HG03095 (cell line): ENCODE measurements around the gene PLEKHN1.

Experiments used
- ATAC-seq: cut with Tn5 transposase; IDR thresholded peaks from one replicate; pipeline ENCODE4 v1.9.1; 2021; ENCODE audit warnings: moderate library complexity; ENCODE audit not compliant: unreplicated experiment

PLEKHN1 gene

DNA sequence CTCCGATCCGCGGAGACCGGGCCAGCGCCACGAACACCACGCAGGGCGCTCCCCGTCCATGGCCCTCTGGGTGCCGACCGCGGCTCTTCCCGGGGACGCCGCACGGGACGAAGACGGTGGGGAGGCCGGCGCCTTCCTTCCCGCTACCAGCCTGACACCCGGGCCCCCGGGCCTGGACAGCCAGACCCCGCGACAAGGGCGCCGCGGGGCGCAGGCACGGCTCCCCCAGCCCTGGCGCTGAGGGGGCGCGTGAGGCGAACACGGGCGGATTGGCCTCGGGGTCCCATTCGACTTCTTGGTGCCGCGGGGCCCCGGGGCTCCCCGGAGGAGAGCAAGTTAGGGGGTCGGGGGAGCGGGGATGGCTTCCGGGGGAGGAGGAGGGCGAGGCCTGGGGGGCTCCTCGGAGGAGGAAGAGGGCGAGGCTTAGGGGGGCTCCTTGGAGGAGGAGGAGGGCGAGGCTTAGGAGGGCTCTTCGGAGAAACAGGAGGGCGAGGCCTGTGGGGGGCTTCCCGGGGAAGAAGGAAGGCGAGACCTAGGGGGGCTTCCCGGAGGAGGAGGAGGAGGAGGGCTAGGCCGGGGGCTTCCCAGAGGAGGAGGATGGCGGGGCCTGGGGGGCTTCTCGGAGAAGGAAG, 6.4 kb upstream of the PLEKHN1 start:
- ATAC-seq: no peak

DNA sequence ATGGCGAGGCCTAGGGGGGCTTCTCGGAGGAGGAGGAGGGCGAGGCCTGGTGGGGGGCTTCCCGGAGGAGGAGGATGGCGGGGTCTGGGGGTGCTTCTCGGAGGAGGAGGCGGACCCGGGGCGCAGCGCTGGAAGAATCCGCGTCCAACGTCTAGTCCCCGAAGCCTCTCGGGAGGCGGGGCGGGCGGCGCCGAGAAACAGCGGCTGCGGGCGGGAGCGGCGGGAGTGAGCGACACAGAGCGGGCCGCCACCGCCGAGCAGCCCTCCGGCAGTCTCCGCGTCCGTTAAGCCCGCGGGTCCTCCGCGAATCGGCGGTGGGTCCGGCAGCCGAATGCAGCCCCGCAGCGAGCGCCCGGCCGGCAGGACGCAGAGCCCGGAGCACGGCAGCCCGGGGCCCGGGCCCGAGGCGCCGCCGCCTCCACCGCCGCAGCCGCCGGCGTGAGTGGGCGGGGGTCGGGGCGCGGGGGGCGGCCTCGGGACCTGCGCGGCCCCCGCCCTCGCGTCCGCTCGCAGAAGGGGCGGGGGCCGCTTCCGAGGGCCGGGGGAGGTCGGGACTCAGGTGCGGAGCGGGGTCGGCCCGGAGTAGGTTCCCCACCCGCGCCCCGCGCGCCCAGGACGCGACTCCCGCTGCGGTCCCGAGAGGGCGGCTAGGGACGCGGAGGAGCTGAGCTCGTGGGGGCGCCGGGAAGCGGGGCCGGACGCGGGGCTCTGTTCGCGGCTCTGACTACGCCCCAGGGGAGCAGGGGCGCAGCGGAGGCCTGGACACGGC, 5.7 kb upstream of the PLEKHN1 start, which contains the start of gene KLHL17:
Gene KLHL17, plus strand, starts transcription at position 222 of the 769 bp plus-strand sequence. Its CDS starts 110 bp downstream, at position 332.
- ATAC-seq: peak; percentile 38

DNA sequence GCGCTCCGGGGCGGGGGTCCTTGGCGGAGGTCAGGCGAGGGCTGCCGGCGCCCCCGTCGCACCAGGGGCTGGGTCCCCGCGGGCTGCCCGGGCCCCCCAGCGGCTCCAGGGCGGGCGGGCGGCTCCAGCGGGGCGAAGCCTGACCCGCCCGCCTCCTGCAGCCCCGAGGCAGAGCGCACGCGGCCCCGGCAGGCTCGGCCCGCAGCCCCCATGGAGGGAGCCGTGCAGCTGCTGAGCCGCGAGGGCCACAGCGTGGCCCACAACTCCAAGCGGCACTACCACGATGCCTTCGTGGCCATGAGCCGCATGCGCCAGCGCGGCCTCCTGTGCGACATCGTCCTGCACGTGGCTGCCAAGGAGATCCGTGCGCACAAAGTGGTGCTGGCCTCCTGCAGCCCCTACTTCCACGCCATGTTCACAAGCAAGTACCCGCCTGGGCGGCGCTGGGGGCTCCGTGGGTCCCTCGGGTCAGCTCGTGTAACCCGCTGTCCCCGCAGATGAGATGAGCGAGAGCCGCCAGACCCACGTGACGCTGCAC, 5.1 kb upstream of the PLEKHN1 start:
- ATAC-seq: peak; percentile 7

DNA sequence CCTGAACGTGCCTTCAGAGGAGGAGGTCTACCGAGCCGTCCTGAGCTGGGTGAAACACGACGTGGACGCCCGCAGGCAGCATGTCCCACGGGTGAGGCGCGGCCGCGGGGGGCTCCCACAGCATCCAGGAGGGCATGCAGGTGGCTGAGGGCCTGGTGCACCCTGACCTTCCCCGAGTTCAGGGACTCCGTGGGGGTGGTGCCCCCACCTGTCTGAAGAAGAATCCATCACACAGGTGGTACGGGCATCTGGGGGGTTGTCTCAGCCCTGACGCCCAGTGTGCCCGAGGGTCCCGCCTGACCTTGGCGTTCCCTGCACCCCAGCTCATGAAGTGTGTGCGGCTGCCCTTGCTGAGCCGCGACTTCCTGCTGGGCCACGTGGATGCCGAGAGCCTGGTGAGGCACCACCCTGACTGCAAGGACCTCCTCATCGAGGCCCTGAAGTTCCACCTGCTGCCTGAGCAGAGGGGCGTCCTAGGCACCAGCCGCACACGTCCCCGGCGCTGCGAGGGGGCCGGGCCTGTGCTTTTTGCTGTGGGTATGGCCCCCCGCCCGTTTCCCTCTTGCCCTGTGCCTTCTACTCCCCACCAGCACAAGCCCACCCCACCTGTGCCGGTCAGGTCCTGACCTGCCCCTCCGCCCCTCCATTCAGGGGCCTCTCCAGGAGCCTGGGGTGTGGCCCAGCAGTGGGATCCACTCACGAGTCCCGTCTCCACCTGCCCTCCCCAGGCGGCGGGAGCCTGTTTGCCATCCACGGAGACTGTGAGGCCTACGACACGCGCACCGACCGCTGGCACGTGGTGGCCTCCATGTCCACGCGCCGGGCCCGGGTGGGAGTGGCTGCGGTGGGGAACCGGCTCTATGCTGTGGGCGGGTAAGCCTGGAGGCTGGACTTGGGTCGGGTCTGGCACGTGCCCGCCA, 3.6 kb upstream of the PLEKHN1 start:
- ATAC-seq: no peak

DNA sequence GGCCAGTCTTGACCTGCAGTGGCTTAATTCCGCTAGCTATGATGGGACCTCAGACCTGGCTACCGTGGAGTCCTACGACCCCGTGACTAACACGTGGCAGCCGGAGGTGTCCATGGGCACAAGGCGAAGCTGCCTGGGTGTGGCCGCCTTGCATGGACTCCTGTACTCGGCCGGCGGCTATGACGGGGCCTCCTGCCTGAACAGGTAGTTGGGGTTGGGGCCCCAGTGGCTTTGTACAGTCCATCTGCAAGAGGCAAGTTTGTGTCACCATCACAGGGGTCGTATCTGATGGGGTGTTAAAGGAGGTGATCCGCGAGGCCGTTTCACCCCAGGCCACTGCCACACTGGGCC, 3.0 kb upstream of the PLEKHN1 start:
- ATAC-seq: no peak

DNA sequence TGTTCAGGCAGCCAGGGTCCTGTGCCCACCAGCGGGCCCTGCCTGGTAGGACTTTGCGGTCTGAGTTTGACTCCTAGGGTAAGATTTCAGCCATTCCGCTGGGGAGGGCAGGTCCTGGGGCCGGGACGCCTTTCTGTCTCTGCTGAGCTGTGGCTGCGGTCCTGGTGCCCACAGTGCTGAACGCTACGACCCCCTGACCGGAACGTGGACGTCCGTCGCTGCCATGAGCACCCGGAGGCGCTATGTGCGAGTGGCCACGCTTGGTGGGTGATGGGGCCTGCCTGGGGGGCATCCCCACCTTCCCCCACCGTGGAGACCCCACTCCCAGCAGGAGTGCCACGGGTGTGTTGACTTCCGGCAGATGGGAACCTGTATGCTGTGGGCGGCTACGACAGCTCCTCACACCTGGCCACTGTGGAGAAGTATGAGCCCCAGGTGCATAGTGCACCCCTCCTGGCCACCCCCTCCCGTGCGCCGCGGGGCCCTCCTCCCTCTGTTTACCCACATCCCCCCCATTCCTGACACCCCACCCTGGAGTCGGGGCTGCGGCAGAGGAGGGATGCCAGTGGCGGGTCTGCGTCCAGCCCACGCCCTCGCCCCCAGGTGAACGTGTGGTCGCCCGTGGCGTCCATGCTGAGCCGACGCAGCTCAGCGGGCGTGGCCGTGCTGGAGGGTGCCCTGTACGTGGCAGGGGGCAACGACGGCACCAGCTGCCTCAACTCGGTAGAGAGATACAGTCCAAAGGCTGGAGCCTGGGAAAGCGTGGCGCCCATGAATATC, 2.3 kb upstream of the PLEKHN1 start:
- ATAC-seq: no peak

DNA sequence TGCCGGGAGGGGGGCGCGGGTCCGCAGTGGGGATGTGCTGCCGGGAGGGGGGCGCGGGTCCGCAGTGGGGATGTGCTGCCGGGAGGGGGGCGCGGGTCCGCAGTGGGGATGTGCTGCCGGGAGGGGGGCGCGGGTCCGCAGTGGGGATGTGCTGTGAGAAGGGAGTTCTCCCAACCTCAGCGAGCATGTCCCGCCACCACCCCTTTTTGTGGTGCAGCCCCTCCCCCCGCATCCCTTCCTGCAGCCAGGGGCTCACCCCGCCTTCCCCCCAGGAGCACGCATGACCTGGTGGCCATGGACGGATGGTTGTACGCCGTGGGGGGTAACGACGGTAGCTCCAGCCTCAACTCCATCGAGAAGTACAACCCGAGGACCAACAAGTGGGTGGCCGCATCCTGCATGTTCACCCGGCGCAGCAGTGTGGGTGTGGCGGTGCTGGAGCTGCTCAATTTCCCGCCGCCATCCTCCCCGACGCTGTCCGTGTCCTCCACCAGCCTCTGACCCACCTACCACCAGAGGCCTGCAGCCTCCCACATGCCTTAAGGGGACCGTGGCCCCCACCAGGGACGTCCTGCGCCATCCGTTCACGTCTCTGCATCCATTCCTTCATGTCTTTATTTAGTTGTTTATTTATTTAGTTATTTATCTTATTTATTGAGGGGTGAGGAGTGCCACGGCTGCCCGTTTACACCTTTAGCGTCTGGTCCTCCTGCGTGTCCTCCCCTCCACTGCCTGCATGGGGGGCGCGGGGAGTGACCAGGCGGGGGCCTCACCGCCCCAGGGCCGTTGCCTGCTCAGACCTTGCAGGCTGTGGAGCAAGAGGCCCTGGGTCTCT, 1.4 kb upstream of the PLEKHN1 start:
- no peak for ATAC-seq

DNA sequence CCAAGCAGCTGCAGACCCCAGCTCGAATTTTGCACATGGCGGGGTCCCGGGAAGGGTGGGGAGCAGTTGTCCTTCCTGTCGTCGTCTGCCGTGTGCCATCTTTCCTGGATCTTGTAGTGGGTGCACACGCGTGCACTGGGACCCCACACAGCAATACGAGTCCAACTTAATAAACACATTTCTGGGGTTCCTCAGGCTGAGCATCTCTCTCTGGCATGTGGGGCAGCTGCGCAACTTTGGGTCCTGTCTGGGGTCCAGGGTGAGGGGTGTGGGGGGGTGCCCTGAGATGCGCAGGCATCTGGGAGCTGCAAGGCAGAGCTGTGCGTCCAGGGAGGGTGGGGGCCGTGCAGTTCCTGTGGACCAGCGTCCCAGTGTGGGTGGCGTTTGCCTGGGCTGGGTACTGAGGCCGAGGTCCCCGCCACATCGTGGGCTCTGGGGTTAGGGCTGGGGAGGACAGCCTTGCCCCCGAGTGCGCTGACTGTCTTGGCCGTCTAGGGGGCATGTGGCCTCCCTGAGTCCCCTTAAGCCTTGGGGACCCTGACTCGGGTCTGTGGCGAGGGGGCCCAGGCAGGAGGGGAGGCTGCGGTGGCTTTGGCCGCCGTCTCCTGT, 652 bp upstream of the PLEKHN1 start:
- no peak for ATAC-seq

DNA sequence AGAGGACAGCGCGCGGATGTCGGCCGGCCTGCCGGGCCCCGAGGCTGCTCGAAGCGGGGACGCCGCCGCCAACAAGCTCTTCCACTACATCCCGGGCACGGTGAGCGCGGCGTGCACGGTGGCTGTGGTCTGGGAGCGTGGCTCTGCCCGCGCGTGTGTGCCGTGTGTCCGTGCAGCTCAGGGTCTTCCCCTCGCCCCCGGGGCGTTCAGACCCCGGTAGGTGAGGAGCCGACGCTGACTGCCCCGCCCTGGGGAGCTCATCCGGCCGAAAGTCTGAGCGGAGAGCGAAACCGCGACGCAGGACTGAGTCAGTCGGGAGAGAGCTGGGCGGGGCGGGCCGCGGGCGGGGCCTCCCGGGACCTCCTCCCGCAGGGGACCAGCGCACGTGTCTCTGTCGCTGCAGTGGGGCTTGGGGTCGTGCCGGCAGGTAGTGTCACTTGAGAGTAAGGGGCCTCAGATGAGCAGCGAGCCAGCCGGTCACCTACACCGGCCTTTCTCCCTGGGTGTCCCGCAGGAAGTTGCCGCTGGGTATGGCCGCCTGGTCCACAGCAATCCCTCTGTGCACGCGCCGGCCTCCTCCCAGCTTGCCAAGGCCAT, 520 bp downstream of the PLEKHN1 start:
- ATAC-seq: peak; percentile 65

DNA sequence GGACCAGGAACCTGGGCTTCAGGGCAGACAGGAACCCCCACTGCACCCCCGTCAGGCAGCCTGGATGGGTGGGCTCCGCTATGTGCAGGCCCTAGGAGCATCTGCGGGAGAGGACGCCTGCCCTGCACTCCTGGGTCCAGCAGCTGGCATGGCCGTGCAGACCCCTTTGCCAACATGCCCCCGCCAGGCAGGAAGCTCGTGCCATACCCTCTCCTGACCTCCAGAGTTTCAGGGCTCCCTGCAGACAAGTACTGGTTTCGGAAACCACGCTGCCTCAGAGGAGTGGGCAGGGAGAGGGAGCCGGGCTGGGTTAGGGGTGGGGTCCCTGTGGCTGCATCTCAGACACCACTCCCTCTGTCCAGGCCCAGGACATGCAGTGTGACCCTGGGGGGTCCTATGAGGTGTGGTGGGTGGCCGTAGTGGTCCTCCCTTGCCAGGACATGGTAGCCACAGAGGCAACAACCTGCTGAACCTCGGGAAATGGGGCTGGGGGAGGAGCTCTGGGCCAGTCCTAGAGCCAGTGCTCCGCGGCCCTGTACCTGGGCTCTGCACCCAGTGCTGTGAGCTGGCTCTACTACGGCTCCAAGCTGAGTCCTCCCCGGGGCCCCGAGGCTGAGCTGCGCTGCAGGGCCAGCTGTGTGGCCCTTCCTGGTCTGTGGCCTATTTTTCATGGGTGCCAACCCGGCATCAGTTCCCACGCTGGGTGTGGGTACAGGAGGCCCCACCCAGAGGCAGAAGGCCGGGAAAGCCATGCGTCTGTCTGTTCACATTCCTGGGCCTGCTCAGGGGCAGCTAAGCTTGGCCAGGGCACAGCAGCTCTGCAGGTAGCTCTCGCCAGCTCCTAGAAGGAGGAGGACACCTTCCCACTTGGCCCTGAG, 1.4 kb downstream of the PLEKHN1 start:
- ATAC-seq: no peak

DNA sequence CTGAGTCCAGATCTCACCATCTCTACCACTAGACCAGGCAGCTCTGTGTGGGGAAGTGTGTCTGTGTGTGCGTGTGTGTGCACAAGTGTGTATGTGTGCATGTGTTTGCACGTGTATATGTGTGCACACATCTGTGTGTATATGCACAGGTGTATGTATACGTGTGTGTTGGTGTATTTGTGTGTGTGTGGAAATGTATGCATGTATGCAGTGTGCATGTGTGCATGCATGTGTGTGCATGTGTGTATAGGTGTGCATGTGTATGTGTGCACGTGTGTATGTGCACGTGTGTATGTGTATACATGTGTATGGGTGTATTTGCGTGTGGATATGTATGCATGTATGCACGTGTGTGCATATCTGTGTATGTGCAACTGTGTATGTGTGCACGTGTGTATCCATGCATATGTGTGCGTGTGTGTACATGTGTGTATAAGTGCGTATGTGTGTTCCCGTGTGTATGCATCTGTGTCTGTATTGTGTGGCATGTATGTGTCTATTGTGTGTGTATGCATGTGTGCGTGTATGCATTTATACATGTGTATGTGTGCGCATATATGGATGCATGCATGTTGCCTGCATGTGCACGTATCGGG, 3.1 kb downstream of the PLEKHN1 start:
- ATAC-seq: no peak

DNA sequence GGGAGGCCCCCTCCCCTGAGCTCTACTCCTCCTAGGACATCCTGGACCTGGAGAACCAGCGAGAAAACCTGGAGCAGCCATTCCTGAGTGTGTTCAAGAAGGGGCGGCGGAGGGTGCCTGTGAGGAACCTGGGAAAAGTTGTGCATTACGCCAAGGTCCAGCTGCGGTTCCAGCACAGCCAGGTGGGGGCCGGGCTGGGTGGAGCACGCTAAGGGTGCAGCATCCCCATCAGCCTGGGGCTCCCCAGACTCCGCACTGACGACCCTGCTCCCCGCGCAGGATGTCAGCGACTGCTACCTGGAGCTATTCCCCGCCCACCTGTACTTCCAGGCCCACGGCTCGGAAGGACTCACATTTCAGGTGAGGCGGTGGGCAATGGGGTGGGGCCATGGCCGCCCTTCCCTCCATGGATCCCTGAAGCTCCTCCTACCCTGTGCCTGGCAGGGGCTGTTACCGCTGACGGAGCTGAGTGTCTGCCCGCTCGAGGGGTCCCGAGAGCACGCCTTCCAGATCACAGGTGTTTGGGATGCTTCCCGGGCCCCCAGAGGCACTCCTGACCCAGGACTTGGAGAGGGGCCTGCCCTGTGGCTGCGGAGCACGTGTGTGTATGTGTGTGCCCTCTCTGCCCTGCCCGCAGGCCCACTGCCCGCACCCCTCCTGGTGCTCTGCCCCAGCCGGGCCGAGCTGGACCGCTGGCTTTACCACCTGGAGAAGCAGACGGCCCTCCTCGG, 4.1 kb downstream of the PLEKHN1 start:
- no peak for ATAC-seq

DNA sequence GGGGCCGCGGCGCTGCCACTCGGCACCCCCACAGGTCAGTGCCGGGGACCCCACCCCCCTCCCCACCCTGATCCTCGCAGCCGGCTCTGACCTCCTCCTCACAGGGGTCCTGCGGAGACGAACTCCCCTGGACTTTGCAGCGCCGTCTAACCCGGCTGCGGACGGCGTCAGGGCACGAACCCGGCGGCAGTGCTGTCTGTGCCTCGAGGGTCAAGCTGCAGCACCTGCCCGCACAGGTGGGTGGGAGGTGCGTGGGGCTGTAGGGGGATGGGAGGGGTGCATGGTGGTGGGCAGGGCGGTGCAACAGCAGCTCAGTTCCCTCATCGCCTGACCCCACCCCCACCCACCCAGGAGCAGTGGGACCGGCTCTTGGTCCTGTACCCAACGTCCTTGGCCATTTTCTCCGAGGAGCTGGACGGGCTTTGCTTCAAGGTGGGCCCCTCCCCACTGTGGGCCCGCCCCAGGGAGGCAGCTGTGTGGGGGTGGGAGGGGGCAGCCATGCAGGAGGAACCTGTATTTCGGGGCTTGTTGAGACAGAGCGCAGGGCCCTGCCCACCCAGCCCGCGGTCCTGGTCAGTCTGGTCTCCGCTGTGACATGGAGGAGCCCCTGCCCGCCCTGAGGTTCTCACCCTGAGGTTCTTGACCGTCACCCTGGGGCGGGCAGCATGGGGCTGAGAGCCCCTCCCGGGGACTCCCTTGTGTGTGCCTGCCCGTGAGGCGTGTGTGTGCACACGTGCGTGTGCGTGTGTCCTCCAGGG, 4.9 kb downstream of the PLEKHN1 start:
- no peak for ATAC-seq

DNA sequence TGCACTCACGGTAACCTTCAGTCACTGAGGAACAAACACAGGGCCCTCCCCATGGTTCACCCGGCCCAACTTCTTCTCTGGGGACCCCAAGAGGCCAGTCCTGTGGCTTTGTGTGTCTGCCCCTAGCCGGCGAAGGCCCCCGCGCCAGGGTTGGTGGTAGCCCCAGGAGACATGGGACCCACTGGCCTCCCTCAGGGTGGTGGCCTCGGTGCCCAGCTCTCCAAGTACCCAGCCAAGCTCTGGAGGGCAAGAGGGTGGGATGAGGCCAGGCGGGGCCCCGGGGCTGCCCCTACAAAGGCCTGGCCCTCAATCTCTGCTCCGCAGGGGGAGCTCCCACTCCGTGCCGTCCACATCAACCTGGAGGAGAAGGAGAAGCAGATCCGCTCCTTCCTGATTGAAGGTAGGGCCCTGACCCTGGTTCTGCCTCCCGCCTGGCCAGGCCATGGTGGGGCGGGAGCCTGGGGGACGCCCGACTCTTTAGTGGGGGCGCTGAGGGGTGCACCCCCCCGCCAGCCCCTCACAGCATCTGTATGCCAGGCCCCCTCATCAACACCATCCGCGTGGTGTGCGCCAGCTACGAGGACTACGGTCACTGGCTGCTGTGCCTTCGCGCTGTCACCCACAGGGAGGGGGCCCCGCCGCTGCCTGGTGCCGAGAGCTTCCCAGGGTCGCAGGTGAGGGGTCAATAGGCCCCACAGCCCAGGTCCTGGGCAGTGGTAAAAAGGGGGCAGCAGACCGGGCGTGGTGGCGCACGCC, 5.6 kb downstream of the PLEKHN1 start:
- ATAC-seq: no peak

DNA sequence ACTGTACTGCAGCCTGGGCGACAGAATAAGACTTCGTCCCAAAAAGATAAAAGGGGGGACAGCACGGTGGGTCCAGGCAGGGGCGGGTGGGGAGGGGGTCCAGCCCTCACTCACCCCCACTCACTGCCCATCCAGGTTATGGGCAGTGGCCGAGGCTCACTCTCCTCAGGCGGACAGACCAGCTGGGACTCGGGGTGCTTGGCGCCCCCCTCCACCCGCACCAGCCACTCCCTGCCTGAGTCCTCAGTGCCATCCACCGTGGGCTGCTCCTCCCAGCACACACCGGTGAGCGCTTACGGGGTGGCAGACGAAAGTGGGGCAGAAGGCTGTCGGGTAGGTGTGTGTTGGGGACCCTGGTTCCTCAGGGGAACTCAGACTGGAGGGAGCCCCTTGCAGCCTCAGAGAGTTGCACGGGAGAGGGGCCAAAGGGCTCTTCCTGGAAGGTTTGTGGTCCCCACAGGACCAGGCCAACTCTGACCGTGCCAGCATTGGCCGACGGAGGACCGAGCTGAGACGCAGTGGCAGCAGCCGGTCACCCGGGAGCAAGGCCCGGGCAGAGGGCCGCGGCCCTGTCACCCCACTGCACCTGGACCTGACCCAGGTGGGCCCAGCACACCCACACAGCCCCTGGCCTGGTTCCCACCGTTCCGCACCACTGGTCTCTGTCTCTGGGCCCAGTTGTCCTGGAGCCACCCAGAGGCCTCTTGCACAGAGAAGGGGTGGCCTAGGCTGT, 6.6 kb downstream of the PLEKHN1 start:
- no peak for ATAC-seq
